A549 (cell line): ENCODE results near the gene COL15A1. TPM values are rescaled to one million over a fixed set of nuclear protein-coding genes. Genes with fewer than 3 reads are reported as not detected.

Source experiments
- ATAC-seq, 2 experiments: fragments of 200-7000 bp in 1 of 2; fragments of >200 bp in 1 of 2; cut with Nextera tagmentation in 1 of 2; cut with Tn5 transposase in 1 of 2; 3 replicates each; pipeline versions ENCODE4 v1.8.0 to v1.9.1; 2018 to 2020; ENCODE audit warnings: mild to moderate bottlenecking in 1 of 2, moderate library complexity in 1 of 2
- CTCF ChIA-PET: fragments of 300-600 bp; sonication (Branson Sonifier 250); formaldehyde crosslinking; extraction: SDS; loops from one replicate; lab custom pipeline; 2021; ENCODE audit warnings: antibody characterized with exemption, inconsistent platforms; lab: Yijun Ruan, JAX
- POLR2A ChIA-PET: fragments of 350-600 bp; formaldehyde crosslinking; extraction: SDS; loops from one replicate; lab custom pipeline; 2021; ENCODE audit warnings: antibody characterized with exemption, inconsistent platforms; lab: Yijun Ruan, JAX
- DNase-seq, 2 experiments: peaks; one replicate each; pipeline versions ENCODE4 v3.0.0 to v3.0.0-alpha.2; 2011 to 2016; ENCODE audit warnings: low read depth in 1 of 2, low spot score in 1 of 2
- FAIRE-seq: peaks from 2 replicates; lab custom pipeline; 2011; peaks lifted over from hg19 to GRCh38; lab: Jason Lieb, UNC
- H3K27ac ChIP-seq, 2 experiments: fragments of >200 bp; sonication (Bioruptor Twin); formaldehyde crosslinking; 3 replicates each; pipeline ENCODE4 v1.5.1; 2016 to 2017
- H3K4me1 ChIP-seq: fragments of >200 bp; sonication (Bioruptor Twin); formaldehyde crosslinking; 3 replicates; pipeline ENCODE4 v1.6.1; 2016
- H3K4me2 ChIP-seq: fragments of >200 bp; sonication (Bioruptor Twin); formaldehyde crosslinking; 3 replicates; pipeline ENCODE4 v1.6.1; 2016
- H3K4me3 ChIP-seq: fragments of >200 bp; sonication (Bioruptor Twin); formaldehyde crosslinking; 3 replicates; pipeline ENCODE4 v1.5.1; 2016
- H3K9me3 ChIP-seq: fragments of >200 bp; sonication (Bioruptor Twin); formaldehyde crosslinking; 3 replicates; pipeline ENCODE4 v1.6.1; 2016
- ATOH8 ChIP-seq: fragments of 250-450 bp; sonication (Bioruptor Pico); IDR thresholded peaks from 2 replicates; pipeline ENCODE4 v1.5.0; 2020; ENCODE audit warnings: low read depth, mild to moderate bottlenecking, moderate library complexity
- BCL3 ChIP-seq: fragments of >200 bp; sonication (Bioruptor Twin); formaldehyde crosslinking; IDR thresholded peaks from 3 replicates; pipeline ENCODE4 v1.6.1; 2016
- BHLHE40 ChIP-seq: IDR thresholded peaks from 2 replicates; pipeline ENCODE4 v1.6.1; 2012; ENCODE audit warnings: low read depth, low read length, inconsistent platforms
- CBX2 ChIP-seq: fragments of 200-600 bp; sonication (generic); IDR thresholded peaks from 2 replicates; pipeline ENCODE4 v1.6.1; 2016; ENCODE audit warnings: low read depth, mild to moderate bottlenecking, borderline replicate concordance
- CBX8 ChIP-seq: fragments of 200-600 bp; sonication (generic); IDR thresholded peaks from 2 replicates; pipeline ENCODE4 v1.6.1; 2016
- CTCF ChIP-seq: fragments of >200 bp; sonication (Bioruptor Twin); formaldehyde crosslinking; IDR thresholded peaks from 3 replicates; pipeline ENCODE4 v1.5.1; 2016
- EHMT2 ChIP-seq: fragments of 200-600 bp; sonication (generic); IDR thresholded peaks from 2 replicates; pipeline ENCODE4 v1.6.1; 2016; ENCODE audit warnings: antibody characterized with exemption, low read depth, mild to moderate bottlenecking, moderate library complexity
- ESRRA ChIP-seq: fragments of 150-350 bp; IDR thresholded peaks from 2 replicates; pipeline ENCODE4 v1.6.1; 2014; ENCODE audit warnings: mild to moderate bottlenecking, low read length, borderline replicate concordance
- FOXS1 ChIP-seq: fragments of 250-450 bp; sonication (Bioruptor Pico); IDR thresholded peaks from 2 replicates; pipeline ENCODE4 v1.5.0; 2020; ENCODE audit warnings: mild to moderate bottlenecking, moderate library complexity
- HDAC2 ChIP-seq: fragments of 200-600 bp; sonication (generic); IDR thresholded peaks from 2 replicates; pipeline ENCODE4 v1.6.1; 2016
- HES2 ChIP-seq: fragments of >200 bp; sonication (Bioruptor Twin); formaldehyde crosslinking; IDR thresholded peaks from 2 replicates; pipeline ENCODE4 v1.6.1; 2016
- HOXA7 ChIP-seq: fragments of 250-450 bp; sonication (Bioruptor Pico); IDR thresholded peaks from 2 replicates; pipeline ENCODE4 v1.5.0; 2020; ENCODE audit warnings: mild to moderate bottlenecking, moderate library complexity
- HOXB13 ChIP-seq: fragments of 250-450 bp; sonication (Bioruptor Pico); IDR thresholded peaks from 2 replicates; pipeline ENCODE4 v1.5.0; 2020; ENCODE audit warnings: low read depth, mild to moderate bottlenecking, moderate library complexity
- HOXB5 ChIP-seq: fragments of 250-450 bp; sonication (Bioruptor Pico); IDR thresholded peaks from 2 replicates; pipeline ENCODE4 v1.5.0; 2020; ENCODE audit warnings: mild to moderate bottlenecking, moderate library complexity
- KDM5A ChIP-seq: fragments of 200-600 bp; sonication (generic); IDR thresholded peaks from 2 replicates; pipeline ENCODE4 v1.6.1; 2016; ENCODE audit warnings: antibody characterized with exemption, mild to moderate bottlenecking
- MAX ChIP-seq: IDR thresholded peaks from 2 replicates; pipeline ENCODE4 v1.6.1; 2012
- POLR2AphosphoS2 ChIP-seq: conservative IDR thresholded peaks from 2 replicates; pipeline ENCODE4 v1.6.1; 2012; ENCODE audit warnings: low read length, improper control_type of control experiment, inconsistent platforms
- RARB ChIP-seq: fragments of 250-450 bp; sonication (Bioruptor Pico); IDR thresholded peaks from 2 replicates; pipeline ENCODE4 v1.8.0; 2021; ENCODE audit warnings: mild to moderate bottlenecking, moderate library complexity
- RFX5 ChIP-seq: fragments of 450-650 bp; IDR thresholded peaks from 2 replicates; pipeline ENCODE4 v1.7.1; 2014; ENCODE audit warnings: antibody characterized with exemption, mild to moderate bottlenecking, moderate library complexity
- RNF2 ChIP-seq: fragments of 200-600 bp; sonication (generic); IDR thresholded peaks from 2 replicates; pipeline ENCODE4 v1.6.1; 2016; ENCODE audit warnings: low read depth, mild to moderate bottlenecking, antibody characterized with exemption, moderate library complexity, borderline replicate concordance
- SREBF2 ChIP-seq: fragments of 450-650 bp; IDR thresholded peaks from 2 replicates; pipeline ENCODE4 v1.6.1; 2014; ENCODE audit warnings: mild to moderate bottlenecking, moderate library complexity
- USF2 ChIP-seq: fragments of 450-650 bp; IDR thresholded peaks from 2 replicates; pipeline ENCODE4 v1.6.1; 2014; ENCODE audit warnings: antibody characterized with exemption
- WGBS: methylation state at CpG from one replicate; pipeline ENCODE4 v1.1.6; 2017; ENCODE audit errors: missing lambda C conversion rate; 5-methylcytosine and 5-hydroxymethylcytosine counted together
- polyA plus RNA-seq, 4 experiments: library from polyadenylated mRNA; depleted of rRNA in 3 of 4; stranded (reverse); fragments of >200 nt; fragmentation: RNase III in 1 of 4; extraction: RNeasy Plus Mini Kit Qiagen cat#74134 plus additional on column Dnase treatment in 1 of 4; gene quantifications; 2 replicates in 3 of 4; 3 replicates in 1 of 4; pipeline ENCODE4 v1.2.3, GENCODE V29; 2011 to 2017

COL15A1 gene
- polyA plus RNA-seq, 2 of the 4 experiments (the other 2 are of a cell fraction) = 0.09 to 0.12 TPM

- no peak overlapping the region for H3K4me2 ChIP-seq
- TF ChIP-seq CBX8 (no peak), HOXA7 (CRISPR knock-in tag) (no peak), RARB (no peak), FOXS1 (CRISPR knock-in tag) (no peak), RFX5 (no peak), ATOH8 (CRISPR knock-in tag) (no peak), ESRRA (no peak), SREBF2 (no peak), HDAC2 (no peak)
- TF ChIP-seq, all 56 proteins: peak for 0
- ATAC-seq (no peak), DNase-seq (no peak), FAIRE-seq (no peak)
- POLR2A ChIA-PET = interaction anchor here (0.6 to 0.7 kb wide), 2 partner anchors 9 to 27 kb away, joined by 3 to 5 read pairs; no protein-coding TSS in a partner anchor
- CTCF ChIA-PET = interaction anchor here (0.8 to 1.4 kb wide), 4 partner anchors 21 to 68 kb away, joined by 3 to 5 read pairs (median 4); no protein-coding TSS in a partner anchor
- H3K4me1 ChIP-seq = no peaks in the 10 kb centered on the region
- H3K4me3 ChIP-seq = no peak overlapping the region
- no peak overlapping the region for H3K27ac ChIP-seq
- WGBS = 28% methylated on average over 3 of the region's 3 CpGs
- H3K9me3 ChIP-seq = no peaks in the 10 kb centered on the region
Measured at GRCh38 chr9:99066571-99066970, 122.9 kb downstream of the COL15A1 start.

- ATAC-seq = no peak
- Histone ChIP-seq H3K4me2 (no peak overlapping the region), H3K9me3 (no peaks in the 10 kb centered on the region), H3K27ac (no peak overlapping the region), H3K4me3 (no peak overlapping the region), H3K4me1 (no peaks in the 10 kb centered on the region)
- WGBS = 90% methylated on average over 1 of the region's 1 CpG
- no peak for DNase-seq
- POLR2A ChIA-PET = no interaction called here
- no peak for FAIRE-seq
- CTCF ChIA-PET = interaction anchor here (1.0 kb wide), 1 partner anchor 25 kb away, joined by 3 read pairs; no protein-coding TSS in a partner anchor
- TF ChIP-seq EHMT2 (no peak), BHLHE40 (no peak), CBX2 (no peak), RNF2 (no peak), SREBF2 (no peak), HOXB13 (no peak), FOXS1 (CRISPR knock-in tag) (no peak), BCL3 (no peak), HES2 (no peak), MAX (no peak)
Measured at GRCh38 chr9:99069075-99069474, 125.4 kb downstream of the COL15A1 start.

GRCh38 chr9:99069546-99069945 lies 125.8 kb downstream of the COL15A1 start:
- CTCF ChIA-PET = no interaction called here
- Histone ChIP-seq H3K4me1 (no peaks in the 10 kb centered on the region), H3K9me3 (no peaks in the 10 kb centered on the region), H3K4me3 (no peak overlapping the region), H3K27ac (no peak overlapping the region), H3K4me2 (no peak overlapping the region)
- no peak for ATAC-seq
- POLR2A ChIA-PET = no interaction called here
- no peak for TF ChIP-seq CTCF
- no peak for TF ChIP-seq POLR2AphosphoS2
- no peak for TF ChIP-seq HOXB5 (CRISPR knock-in tag)
- no peak for TF ChIP-seq CBX2
- TF ChIP-seq USF2 = no peak
- TF ChIP-seq HOXB13 = no peak
- TF ChIP-seq ESRRA = no peak
- TF ChIP-seq KDM5A = no peak
- DNase-seq = no peak
- 81% methylated on average over 12 of the region's 12 CpGs for WGBS
- FAIRE-seq = no peak
